AG08396 (cell line): Measurements from ENCODE around the gene ORC1.
"Not testable (repeated sequence)": the region's sequence is repeated elsewhere in the genome, so short reads cannot be mapped to it uniquely, and the experiment has no call there.

ENCODE experiments used
- DNase-seq: peaks from one replicate; pipeline ENCODE4 v3.0.0; 2012; ENCODE audit warnings: low spot score, mixed read lengths

ORC1 gene

DNA sequence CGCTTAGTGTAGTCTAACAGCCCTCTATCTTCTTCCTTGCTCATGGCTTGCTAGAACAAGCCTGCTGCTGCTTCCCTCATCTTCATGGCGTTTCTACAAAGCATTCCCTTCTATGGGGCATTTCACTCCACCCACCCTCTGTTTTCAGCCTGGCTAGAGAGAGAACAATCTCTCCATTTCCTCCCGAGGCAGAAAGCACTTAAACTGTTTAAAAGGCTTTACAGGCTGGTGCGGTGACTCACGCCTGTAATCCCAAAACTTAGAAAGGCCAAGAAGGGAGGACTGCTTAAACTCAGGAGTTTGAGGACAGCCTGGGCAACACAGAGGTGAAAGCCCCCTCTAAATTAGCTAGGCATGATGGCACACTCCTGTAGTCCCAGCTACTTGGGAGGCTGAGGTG, 17.8 kb downstream of the ORC1 start:
- no peak for DNase-seq

DNA sequence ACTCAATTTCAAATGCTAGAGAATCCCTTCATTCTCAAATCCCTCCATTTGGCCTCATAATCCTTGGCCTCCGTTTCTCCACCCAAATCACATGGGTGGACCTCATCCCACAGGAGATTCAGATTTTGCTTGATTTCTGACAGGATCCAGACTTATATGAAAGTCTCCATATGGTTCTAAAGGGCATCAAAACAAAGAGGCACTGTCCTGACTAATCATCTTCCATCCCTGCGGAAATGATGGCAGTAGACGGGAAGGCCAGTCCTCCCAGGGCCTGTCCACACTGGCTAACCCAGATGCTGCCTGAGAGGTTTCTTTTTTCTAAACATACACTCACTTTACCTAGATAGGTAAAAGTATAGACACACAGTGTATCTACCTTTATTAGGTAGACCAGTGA, 18.8 kb downstream of the ORC1 start:
- no peak for DNase-seq

DNA sequence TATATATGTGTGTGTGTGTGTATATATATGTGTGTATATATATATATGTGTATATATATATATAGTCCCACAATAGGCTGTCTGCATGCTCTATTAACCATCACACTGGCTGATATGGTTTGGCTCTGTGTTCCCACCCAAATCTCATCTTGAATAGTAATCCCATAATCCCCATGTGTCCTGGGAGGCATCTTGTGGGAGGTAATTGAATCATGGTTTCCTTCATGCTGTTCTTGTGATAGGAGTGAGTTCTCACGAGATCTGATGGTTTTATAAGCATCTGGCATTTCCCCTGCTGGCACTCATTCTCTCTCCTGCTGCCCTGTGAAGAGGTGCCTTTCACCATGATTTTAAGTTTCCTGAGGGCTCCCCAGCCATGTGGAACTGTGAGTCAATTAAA, 34.4 kb downstream of the ORC1 start:
- DNase-seq = not testable (repeated sequence)

DNA sequence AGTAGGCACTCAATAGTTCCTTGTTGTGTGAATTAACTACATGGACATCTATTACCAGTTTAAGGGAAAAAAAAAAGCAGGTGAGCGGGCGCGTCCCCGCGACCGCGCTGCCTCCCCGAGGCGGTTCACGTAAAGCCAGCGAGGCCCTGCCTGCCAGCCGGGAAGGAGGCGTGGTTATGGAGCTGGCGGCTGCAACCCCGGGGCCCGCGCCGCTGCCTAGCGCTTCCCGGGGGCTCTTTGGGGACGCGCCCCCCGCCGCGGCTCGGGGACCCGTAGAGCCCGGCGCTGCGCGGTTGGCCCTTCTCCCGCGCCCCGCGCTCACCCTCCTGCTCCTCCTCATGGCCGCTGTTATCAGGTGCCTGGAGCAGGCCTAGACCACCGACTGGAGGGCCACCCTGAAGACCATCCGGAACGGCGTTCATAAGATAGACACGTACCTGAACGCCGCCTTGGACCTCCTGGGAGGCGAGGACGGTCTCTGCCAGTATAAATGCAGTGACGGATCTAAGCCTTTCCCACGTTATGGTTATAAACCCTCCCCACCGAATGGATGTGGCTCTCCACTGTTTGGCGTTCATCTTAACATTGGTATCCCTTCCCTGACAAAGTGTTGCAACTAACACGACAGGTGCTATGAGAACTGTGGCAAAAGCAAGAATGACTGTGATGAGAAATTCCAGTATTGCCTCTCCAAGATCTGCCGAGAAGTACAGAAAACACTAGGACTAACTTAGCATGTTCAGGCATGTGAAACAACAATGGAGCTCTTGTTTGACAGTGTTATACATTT, 35.6 kb downstream of the ORC1 start:
- peak; percentile 71 for DNase-seq

DNA sequence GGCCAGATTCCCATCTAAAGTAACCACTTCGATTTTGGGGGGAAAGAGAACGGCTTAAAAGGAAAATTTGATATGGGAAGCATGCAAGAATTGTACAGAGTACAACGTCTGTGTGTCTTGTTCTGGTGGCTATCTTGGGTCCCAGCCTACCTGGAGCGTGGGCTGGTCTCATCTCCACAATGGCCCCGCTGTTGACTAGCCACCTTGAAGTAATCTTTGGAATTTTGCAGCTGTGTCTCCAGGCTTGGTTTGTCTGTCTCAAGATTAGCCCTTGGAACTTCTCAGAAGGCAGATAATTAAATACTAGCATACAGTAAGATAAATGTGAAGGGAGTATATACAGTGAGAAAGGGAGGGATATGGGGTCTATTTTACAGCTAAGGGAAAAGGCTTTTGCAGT, 37.0 kb downstream of the ORC1 start:
- DNase-seq = no peak

DNA sequence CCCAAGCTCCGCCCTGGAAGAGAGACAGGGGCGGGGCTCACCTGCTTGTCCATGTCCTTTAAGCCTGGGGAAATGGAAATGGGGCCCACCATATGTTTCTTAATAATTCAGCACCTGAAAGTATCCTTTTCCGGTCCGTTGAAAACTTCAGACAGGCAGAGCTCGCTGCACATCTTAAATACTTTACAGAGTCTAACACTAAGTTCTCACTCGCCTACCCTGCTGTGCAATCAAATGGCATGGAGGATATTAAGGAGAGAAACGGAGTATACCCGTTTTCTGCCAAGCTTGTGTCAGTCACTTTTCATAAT, 37.8 kb downstream of the ORC1 start:
- DNase-seq = no peak

DNA sequence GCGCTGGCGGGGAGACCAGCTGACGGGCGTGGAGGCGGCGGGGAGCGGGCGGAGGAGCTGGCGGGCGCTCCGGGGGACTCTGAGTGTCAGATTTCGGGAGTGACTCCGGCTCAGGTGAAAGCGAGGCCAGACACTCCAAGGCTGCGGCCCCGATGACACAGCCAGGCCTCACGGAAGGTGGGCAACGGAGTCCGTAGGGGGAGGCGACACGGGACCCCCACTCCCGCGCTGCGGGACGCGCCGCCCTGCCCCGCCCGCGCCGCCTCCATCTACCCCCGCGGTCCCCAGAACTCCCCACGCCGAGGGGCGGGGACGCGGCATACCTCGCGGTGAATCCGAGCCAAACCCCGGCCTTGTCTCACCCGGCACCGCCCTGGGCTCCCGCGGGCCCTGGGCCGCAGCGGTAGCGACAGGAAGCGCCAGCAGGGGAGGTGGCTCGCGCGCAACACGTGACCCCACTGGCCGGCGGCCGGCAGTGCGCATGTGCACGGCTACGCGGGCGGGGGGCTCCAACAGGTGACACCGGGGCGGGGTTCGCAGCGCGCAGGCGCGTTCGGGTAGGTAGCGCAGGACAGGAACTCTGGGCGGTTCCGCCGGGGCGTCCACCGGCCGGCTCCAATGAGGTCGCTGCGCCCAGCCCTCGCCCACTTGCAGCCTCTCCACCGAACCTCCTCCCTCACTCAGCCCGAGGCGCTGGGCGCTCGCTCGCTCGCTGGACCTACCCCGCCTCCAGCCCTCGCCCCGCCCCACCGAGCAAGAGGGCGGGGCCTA, 38.3 kb downstream of the ORC1 start, which contains the start of gene CC2D1B:
Gene CC2D1B (minus strand): TSS at position 460 of the 771 bp plus-strand sequence. CDS start 1,585 bp downstream, outside the sequence.
- DNase-seq = peak; percentile 99

DNA sequence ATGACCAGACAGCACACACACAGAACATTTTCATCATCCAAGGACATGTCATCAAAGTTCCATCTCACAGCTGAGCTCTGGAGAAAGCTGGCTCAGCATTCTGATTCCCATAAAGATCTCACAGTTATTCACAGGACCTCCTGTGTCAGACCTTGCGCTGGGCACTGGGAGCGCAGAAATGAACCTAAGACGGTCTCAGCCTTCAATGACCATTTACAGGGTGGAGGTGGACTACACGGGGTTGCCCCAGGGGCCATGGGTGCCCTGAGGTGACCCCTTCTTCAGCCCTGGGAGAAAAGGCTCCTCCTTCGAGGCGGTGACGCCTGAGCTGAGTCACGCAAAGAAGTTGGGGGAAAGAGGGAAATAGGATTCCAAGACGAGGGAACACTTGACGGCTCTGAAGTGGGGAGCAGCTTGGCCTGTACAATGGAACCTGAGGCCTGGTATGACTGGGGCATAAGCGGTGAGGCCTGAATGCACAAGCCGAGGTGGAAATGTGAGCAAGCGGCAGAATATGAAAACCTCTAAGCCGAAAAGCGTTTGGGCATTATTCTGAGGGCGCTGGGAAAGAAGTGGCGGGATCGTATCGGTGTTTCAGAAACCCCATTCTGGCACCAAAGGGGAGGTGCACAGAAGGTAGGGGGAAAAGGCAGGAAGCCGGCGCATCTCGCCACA, 39.0 kb downstream of the ORC1 start:
- DNase-seq = peak; percentile 82

DNA sequence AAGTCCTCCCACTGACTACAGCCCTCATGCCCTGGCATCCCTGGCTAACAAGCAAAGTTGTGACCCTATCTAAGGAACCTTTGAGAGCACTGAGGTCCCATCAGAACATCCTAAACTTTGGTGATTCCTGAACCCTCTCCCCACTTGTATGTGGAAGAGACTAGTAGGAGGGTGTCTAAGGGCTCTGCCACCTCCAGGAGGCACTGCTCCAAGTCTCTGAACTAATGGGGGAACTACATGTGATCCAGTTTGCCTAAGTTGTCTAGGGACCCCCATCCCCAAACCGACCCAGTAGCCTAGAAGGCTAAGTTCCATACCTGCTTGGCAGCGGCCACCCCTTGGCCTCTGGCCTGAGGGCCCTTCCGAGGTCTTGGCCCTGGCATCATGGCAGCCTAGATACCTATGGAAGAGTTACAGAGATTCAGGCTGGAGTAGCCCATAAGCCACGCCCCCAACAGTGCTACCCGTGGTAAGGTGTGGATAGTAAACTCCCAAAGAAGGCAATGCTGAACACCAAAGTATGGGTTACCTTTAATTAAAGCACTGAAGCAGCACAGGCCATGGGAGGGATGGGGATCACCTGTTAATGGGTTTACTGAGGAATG, 39.9 kb downstream of the ORC1 start:
- DNase-seq = no peak

DNA sequence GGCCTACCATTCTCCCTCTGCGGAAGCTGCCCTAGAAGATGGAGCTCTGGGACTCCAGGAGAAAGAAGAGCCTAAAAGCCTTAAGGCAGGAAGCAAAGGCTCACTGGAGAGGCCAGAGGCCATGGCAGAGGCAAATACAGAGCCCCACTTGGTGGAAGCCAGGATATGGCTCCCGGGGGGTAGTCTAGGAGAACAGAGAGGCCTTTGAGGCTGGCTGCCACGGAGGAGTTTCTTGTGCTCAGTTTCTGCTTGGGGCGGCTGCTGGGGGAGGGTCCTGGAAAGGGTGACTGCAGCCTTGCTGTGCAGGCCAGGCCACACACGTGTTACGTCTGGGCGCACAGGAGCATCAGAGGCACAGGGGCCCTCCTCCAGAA, 43.6 kb downstream of the ORC1 start:
- DNase-seq = no peak

DNA sequence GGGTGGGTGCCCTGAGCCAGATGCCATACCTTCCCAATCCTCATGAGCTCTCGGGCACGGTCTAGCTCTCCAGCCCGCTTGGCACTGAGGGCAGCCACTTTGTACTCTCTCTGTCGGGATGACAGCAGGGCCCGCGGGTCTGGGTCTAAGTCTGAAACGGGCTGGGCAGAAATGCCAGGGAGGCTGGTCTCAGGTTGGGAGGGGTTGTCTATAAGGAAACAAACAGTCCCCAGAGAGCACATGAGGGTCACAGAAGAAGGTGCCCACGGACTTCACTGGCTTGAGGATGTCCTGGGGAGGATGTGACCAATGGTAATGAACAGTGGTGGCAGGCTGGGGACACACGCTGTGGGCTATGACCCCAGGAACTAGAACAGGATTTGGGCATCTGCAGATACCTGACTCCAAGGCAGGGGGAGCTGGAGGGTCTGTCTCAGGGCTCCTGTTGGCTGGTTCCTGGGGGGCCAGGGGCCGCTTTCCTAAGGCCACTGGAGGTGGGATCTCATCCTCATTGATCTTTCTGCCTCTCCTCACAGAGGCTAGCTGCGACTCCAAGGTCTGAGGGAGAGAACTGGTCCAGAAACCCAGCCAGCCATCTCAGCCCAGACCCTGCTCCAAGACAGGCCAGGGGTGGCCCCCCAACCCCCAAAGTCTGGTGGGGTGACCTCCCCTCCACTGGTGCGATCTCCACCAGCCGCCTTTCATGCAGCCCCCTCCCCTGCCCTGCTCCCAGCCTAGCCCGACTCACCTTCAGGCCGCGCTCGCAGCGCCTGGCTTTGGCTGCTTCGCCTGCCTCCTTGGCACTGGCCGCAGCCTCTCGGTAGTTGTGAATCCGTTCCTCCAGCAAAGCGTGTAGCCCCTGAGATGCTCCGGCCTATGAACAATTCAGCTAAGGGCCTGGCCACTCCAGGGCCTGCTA, 44.3 kb downstream of the ORC1 start:
- DNase-seq = no peak

DNA sequence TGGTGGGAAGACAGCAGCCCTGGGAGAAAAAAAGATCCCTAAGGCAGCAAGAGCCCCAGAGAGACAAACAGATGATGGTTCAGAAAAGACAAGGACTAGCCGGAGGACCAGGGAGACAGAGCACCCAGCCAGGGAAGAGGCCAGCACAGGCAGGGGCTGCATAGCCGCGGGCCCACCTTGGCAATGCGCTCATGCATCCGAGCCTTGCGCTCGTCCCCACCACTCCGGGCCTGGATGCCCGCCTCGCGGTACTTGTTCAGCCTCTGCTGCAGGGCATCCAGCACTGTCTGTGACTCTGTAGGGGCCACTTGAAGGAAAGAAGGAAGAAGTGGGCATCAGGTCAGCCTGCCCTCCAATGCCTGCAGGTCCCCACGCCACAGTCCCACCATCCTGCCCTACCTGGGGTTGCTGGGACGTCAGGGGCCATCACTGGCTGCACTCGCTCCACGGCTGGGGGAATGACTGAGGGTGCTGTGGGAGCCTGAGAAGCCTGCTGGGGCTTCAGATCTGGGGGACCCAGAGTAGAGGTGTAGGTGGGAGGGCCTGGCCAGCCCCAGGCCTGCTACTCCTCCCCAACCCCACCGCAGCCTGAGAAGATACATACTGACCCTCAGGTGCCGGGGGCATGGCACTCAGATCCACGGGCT, 45.2 kb downstream of the ORC1 start:
- no peak for DNase-seq

DNA sequence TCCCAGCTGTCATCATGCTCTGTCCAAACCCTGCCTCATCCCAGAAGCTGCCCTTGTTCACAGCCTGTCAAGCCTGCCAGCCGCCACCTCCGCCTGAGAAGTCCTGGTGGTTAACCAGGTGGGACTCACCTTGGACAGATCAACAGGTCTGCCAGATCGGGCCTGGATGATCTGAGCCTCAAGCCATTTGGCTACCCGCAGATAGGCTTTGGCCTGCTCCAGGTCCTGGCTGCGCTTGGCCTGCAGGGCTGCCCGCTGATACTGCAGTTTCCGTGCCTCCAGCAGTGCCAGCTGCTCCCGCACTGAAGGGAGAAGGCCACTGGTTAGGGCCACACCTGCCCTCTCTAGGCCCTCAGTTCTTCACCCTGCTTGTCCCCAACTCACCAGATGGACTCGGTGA, 46.8 kb downstream of the ORC1 start:
- DNase-seq = no peak

DNA sequence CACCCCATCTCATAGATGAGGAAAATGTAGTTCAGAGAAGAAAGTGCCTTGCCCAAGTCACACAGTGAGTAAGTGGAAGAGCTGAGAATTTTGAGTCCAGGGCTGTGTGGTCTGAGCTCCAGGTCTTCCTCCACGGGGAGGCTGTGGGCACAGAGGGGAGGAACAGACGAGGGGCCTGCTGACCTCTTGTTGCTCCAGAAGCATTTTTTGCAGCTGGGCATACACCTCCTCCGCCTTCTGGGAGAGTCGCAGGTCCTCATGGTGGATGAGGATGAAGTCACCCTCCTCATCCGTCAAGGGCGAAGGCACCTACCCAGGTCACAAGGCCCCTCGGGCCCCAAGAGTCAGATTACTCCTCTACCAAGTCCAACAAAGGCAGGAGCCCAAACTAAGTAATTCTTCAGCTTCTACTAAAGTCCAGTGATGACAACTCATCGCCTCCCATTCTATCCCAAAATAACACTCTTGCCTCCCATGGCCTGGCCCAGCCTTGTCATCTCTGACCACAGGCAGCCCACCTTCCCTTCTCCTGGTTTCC, 47.3 kb downstream of the ORC1 start:
- DNase-seq = no peak

DNA sequence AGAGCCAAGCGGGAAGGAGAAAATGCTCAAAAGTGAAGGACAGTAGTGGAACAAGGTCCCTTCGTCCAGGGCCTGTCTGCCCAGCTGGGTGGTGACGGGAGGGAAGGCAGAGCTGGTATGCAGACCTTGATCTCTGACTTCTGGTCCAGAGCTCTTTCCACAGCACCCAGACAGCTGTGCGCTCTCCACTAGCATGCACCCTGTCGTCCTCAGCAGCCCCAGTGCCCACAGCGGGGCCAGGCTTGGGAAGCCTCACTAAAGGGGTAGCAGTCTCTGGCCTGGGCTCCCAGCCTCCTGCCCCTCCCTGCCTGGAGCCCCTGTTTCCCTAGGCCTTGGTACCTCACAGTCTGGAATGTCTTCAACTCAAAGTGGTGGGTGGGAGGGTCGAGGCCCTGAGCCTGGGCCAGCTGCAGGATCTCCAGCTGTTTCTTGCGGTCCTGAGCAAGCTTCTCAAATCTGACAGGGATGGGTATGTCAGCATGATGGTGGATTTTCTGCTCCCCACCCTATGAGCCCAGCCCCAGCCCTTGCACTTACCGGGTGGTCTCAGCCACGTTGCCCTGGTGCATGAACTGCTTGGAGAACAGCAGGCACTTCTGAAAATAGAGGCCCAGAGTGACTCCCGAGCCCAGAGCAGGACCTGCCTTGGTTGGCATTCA, 48.2 kb downstream of the ORC1 start:
- no peak for DNase-seq

DNA sequence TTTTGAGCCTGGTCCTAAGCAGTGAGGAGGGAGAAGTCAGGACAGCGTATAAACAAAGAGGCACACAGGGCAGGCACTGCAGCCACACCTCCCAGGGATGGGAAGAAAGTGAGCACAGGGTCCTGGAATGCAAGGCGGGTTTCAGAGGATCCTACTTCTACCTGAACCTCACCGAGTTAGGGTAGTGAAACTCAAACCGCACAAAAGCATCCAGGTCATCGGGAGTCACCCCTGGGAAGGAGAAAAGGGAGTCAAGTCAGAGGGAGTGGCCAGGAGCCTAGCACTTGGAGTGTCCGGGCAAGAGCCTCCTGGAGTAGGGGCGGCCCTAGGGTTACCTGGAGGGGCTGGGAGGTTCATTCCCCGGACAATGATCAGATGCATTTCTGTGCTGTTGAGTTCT, 48.8 kb downstream of the ORC1 start:
- no peak for DNase-seq

DNA sequence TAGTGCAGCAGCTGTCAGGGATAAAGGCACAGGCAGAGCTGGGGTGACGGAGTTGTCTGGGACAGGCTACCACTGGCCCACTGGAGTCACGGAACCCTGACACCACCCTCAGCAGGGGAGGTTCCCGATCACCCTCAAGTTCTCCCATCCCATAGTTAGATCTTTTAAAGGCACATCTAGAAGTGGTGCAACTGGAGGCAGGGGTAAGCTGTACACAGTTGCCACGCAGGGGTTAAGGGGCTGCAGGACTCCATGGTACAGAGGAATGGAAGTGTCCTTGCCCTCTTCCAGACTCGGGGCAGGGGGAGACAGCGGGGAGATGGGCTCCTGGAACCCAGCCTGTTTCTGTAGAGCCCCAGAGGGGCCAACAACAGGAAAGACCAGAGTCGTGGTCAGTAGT, 51.5 kb downstream of the ORC1 start:
- DNase-seq = no peak

DNA sequence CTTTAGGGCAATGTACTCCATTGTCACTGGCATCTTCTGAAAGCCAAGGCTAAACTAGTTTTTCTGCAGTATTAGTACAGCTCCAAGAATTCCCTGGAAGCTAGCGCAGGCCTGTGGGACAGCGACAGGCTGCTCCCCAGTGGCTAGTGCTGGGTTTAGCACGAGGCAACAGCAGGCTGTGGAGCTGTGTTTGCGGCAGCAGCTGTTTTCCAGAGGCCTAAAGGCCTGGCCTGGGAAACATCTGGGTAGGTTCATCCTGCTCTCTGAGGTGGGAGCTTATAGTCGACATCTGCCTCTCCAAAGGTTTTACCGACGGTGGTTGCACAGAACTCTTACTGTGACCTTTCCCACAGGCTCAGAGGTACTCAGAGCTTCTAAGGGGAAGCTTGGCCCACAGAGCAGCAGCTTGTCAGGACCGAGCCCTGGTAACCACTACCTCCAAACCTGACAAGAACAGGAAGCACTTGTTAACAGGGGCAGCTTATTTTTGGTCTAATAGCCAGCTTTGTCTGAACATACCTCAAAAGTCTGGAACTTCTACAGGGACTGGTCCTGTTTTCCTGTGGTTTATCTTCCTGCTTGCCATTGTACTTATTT, 55.4 kb downstream of the ORC1 start:
- DNase-seq = peak; percentile 50

DNA sequence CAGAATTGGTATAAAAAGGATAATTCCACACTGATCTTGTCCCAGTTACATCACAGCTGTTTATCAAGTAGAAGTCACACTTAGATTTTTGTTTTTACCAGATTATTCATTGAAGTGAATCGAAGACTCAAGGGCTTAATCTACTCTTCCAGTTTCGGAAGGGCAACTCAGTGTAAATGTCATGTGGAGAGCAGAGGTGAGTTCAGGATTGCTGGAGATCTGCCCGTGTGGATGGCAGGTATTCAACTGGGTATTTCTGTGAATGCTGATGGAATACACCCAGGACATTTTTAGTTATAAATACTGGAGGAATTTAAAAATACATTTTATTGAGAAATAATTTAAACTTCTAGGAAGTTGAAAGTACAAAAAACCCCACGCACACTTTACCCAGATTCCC, 57.6 kb downstream of the ORC1 start:
- no peak for DNase-seq

DNA sequence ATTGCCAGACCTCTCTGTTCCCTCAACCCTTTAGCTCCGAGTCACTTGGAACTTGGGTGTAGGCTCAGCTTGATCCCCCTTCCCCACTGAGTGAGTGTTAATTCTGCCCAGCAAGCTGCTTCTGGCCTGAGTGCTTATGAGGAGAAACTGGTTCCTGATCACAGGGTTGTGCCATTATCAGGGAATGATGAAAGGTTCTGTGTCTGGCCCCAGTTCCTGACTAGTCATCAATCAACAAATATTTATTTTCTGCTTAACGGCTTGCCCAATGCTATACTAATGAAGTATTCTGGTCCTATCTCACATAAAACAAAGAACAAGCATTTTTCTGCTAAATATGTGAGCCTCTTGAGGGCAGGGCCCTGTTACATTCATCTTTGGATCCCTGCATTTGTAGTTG, 59.0 kb downstream of the ORC1 start:
- no peak for DNase-seq
